GM21576 (cell line): Measurements from ENCODE around the gene GLP2R.
"Not testable (repeated sequence)": the region's sequence is repeated elsewhere in the genome, so short reads cannot be mapped to it uniquely, and the experiment has no call there.

ENCODE experiments used
- ATAC-seq: cut with Tn5 transposase; IDR thresholded peaks from one replicate; pipeline ENCODE4 v1.9.1; 2021; ENCODE audit warnings: mild to moderate bottlenecking, moderate library complexity; ENCODE audit not compliant: unreplicated experiment

Gene GLP2R

DNA sequence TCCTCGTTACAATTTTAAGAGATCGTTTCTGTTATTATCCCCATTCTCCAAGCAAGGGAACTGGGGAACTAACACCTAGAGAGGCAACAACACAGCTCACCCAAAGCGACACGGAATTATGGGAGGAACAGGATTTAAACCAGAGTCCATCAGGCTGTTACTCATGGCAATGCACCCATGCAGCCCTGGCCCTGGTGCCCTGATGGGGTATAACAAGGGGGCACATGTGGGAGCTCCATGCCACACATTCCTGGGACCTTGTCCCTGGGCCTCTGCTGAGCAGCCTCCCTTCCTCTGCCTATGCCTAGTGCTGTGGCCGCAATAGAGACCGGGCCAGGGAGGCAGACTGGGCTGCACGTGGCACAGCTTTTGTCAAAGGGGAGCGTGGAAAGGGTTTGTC lies 92.6 kb downstream of the GLP2R start:
- no peak for ATAC-seq

DNA sequence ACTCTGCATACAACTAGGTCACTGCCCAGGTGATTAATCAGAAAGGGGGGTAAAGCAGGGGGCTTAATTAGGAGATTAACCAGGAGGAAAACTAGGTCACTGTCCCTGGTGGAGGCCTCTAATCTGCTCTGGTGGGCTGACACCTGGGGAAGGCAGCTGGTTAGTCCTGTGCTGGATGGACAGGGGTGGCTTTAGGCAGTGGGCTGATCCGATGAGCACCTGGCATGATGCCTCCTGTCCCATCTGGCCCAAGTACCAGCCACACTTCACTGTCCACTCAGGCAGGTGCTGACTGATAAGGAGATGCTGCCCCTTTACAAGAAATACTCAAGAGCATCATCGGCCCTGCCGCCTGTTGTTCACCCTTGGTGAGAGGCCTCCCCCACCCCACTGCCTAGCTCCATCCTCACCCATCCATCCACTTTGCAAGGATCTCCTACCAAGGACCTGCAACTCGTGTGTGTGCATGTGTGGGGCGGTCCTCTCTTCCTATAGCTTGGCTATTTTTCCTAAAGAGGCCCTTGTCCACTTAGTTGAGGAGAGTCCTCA lies 93.2 kb downstream of the GLP2R start:
- no peak for ATAC-seq

- ATAC-seq: not testable (repeated sequence)
Measured at GRCh38 chr17:9921216-9921615, 95.5 kb downstream of the GLP2R start.

DNA sequence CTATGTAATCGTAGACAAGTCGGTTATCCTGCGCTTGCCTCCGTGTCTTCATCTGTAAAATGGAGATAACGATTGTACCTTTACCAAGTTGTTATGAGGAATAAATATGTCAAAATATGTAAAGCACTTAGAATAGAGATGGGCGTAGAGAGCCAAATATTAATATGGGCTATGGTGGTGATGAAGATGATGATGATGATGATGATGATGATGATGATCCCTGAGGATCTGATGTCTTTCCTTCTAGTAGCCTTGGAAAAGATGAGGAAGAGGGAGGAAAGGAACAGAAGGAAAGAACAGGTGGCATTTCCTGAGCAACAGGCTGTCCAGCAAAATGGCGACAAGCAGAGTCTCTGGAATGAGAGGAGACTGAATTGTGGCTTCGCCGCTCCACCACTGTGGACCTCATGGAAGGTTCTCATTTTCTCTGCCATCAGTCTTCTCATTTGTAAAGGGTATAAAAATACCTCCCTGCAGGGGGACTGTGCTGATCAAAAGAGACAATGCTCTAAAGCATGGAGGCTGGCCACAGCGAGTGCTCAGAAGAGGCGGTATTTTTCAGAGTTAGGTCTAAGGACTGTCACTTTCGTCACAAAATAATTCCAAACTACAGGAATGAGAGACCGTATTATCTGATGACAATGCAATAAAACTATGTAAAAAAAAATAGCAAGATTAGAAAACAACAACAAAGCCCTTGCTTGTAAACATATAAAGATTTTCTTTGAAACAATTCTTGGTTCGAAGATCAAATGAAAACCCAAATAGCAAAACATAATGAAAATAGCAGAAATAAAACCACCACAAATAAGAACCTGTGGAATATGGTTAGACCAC lies 96.5 kb downstream of the GLP2R start:
- ATAC-seq: no peak

GRCh38 chr17:9924735-9925191 lies 99.0 kb downstream of the GLP2R start:
- ATAC-seq: no peak

DNA sequence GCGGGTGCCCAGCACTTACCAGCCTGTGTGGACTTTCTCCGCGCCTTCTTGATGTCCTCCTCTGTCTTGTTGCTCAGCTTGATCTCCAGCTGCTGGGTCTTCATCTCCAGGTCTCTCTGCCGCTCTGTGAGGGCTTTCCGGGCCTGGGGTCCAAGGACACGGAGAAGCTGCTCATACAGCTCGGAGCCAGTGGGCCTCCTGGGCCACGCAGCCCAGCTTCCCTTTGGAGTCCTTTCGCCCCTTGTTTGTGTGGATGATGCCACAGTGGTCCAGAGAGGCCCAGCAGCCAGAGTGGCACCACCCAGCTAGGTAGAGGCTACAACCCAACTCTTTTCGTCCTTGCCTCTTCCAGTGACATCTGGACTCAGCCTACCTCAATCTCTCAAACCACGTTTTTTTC lies 99.7 kb downstream of the GLP2R start:
- no peak for ATAC-seq

GRCh38 chr17:9926150-9926804 lies 100.6 kb downstream of the GLP2R start:
- ATAC-seq: no peak

GRCh38 chr17:9928601-9929333 lies 103.0 kb downstream of the GLP2R start:
- ATAC-seq: no peak

- no peak for ATAC-seq
Measured at GRCh38 chr17:9929871-9930270, 104.1 kb downstream of the GLP2R start.

- ATAC-seq: no peak
Measured at GRCh38 chr17:9931144-9931741, 105.5 kb downstream of the GLP2R start.

GRCh38 chr17:9932491-9932890 lies 106.8 kb downstream of the GLP2R start:
- no peak for ATAC-seq

- ATAC-seq: no peak
Measured at GRCh38 chr17:9934331-9934730, 108.6 kb downstream of the GLP2R start.

GRCh38 chr17:9935408-9935807 lies 109.7 kb downstream of the GLP2R start:
- no peak for ATAC-seq

GRCh38 chr17:9936095-9936494 lies 110.4 kb downstream of the GLP2R start:
- no peak for ATAC-seq

DNA sequence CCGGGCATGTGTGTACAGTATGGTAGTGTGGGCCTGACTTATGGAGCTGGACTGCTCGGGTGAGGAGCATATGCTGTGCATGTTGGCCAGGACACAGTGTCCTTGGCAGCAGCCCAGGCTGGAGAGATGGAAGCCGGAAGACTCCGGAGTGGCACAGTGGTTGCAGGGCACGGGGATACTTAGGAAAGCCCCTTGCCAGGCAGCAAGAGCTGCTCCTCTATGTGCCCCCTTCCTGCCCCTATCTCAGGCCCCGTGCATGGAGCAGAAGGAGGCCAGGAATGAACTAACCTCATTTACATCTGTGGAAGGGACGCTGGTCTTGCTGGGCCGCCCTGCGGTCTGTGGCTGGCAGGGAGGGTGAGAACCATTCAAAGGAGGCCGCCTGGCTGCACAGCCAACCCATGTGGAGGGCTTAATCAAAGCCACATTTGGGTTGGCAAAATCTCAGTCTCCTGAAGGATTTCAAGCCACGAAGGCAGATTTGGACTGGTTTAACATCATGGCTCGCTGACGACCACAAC lies 111.6 kb downstream of the GLP2R start:
- no peak for ATAC-seq

DNA sequence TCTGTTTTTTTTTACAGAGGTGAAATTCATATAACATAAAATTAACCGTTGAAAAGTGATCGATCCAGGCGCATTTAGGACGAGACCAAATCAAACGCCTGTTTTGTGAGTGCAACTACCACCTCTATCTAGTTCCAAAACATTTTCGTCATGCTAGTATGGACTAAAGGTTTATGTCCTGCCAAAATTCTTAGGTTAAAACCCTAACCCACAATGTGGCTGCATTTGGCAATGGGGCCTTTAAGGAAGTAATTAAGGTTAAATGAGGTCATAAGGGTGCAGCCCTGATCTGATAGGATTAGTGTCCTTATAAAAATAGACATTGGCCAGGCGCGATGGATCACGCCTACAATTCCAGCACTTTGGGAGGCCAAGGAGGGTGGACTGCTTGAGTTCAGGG lies 112.2 kb downstream of the GLP2R start:
- ATAC-seq: no peak

- no peak for ATAC-seq
Measured at GRCh38 chr17:9938764-9939163, 113.0 kb downstream of the GLP2R start.

GRCh38 chr17:9940841-9941240 lies 115.1 kb downstream of the GLP2R start:
- no peak for ATAC-seq

- ATAC-seq: no peak
Measured at GRCh38 chr17:9941305-9941704, 115.6 kb downstream of the GLP2R start.
